Umbilical cord (tissue), 2 donors: Measurements from ENCODE around the gene CD72. TPM values are rescaled to one million over a fixed set of nuclear protein-coding genes. Genes with fewer than 3 reads are reported as not detected.
"Not testable (repeated sequence)": the region's sequence is repeated elsewhere in the genome, so short reads cannot be mapped to it uniquely, and the experiment has no call there.

Experiments used
- DNase-seq: peaks from one replicate; pipeline ENCODE4 v3.0.0-alpha.2; 2015; ENCODE audit warnings: low spot score
- total RNA-seq: library from RNA; depleted of rRNA; stranded (reverse); fragments of >200 nt; gene quantifications from one replicate; pipeline ENCODE4 v1.2.3, GENCODE V29; 2014; ENCODE audit warnings: low replicate concordance; ENCODE audit not compliant: insufficient read depth

Gene CD72
- total RNA-seq, 1 donor from 2014 or later, result 2.6 TPM

DNA sequence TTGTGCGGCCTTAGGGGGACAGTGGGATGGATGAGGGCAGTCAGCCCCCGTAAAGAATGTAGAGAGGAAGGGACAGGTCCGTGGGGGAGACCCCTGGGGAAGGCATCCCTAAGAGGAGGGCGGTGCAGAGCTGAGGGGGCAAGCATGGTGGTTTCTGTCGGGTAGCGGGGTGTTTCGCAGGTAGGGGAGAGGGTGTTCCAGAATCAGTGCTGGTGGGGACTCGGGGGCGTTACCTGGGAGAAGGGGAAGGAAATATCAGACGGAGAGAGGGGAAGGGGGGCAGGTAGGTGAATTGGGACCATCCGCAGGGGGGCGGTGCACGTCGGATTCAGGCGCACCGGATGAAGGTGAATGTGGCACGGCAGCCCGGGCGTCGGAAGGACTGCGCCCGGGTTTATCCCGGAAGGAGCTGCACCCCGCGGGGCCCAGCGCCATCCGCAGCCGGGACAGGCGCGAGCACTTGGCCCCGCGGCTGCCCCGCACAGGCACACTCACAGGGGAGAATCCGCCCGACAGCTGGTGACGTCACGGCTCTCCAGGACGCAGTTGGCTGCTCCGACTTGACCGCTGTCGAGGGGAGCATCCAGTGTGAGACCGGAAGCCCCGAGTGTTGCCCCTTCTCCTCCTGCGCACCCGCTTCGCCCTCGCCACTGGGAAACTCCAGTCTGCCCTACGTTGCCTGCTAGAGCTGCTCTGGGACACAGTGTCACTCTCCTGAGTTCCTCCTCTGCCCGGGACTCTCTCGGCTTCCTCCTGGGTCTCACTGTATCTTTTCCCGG lies 1.3 kb downstream of the CD72 start:
- DNase-seq, result peak; percentile 51

DNA sequence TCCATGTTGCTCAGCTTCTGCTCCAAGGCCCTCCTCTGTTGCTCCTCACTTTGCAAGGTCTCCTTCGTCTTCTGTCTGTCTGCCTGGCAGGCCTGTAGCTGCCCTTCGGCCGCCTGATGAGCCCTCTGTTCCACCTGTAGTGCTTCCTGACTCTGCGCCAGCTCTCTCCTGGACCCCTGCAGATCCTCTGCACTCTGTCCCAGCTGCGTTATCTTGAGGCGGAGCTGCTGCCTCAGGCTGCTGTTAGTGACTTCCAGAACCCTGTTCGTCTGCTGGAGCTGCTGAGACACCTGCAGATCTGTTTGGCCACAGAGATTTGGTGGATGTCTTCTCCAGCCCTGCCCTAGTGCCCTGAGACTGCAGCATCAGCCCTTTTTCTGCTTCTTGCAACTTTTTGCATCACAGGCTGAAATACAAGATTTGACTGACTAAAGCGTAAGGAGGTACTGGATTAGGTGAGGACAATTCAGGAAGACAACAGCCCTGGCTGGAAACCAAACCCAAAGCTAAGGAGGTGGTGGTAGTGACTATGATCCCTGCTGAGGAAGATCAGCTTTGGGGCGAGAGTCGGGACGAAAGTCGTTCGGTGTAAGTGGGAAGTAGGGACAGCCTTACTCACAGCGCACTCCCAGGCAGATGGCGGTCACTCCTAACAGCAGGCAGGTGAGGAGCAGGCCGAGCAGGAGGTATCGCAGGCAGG lies 2.1 kb downstream of the CD72 start:
- DNase-seq, result no peak

DNA sequence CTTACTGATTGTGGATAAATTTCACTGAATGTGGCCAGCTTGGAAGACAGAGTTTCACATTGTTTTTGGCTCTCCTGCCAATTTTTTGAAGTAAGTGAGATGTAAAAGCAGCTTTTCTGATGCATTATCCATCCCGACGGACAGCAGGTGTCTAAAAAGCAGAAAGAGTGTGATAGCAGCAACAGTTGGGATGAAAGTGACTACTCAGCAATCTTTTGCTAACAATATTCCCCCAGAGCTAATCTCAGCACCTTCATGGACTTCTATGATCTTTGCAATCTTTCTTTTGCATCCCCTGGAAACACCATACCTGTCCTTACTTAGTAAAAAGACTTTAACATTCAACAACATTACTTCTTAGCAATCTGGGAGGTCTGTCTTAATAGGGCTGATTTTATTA lies 5.4 kb downstream of the CD72 start:
- DNase-seq, result no peak

DNA sequence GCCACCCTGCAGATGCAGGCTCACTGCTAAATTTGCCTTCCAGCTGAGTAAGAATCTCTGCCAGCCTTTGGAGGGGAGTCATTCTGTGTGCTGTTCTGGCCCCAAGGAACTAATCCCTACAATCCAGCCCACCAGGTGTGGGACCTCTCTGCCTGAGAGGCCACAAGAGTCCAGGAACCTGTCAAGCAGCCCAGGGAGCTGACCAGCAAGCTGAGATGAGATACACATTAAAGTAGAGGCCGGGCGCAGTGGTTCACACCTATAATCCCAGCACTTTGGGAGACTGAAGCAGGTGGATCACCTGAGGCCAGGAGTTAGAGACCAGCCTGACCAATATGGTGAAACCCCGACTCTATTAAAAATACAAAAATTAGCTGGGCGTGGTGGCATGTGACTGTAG lies 6.1 kb downstream of the CD72 start:
- DNase-seq, result not testable (repeated sequence)

DNA sequence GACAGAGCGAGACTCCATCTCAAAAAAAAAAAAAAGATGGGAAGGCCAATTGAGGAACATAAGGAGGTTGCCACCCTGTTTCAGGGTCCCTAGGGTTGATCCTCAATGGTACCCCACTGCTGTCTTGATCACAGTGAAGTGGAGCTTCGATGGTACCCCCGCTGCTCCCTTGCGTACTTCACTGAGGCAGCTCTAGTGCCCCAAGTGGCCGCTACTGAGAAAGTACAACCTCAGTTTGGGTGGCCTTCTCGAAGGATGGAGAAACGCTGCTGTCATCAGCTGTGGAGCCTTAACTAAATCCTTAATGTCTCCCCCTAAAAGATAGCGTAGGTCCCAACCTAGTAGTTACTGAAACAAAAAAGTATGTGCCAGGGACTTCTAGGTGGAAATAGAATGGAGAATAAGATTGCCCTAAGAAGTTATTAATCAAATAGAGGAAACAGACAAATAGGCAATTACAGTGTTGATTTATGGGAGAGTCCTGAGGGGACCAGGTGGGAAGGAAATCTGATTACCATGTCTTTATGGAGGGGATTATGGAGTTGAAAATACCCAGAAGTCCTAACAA lies 6.9 kb downstream of the CD72 start:
- peak; percentile 44 for DNase-seq

DNA sequence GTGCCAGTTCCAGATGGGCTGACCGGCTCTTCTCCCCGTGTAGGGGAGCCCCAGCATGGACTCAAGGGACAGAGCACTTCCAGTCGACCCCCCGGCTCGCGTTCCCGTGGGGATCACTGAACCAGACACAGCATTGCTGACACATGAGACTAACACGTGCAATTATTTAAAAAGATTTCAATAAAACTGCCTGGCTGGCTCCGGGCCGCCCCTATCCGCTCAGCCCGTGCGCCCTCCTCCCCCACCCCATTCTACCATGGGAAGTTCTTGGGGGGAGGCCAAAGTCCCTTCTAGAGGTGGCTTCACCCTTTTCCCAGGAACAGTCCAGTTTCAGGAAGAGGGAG lies 8.4 kb downstream of the CD72 start:
- DNase-seq, result no peak

DNA sequence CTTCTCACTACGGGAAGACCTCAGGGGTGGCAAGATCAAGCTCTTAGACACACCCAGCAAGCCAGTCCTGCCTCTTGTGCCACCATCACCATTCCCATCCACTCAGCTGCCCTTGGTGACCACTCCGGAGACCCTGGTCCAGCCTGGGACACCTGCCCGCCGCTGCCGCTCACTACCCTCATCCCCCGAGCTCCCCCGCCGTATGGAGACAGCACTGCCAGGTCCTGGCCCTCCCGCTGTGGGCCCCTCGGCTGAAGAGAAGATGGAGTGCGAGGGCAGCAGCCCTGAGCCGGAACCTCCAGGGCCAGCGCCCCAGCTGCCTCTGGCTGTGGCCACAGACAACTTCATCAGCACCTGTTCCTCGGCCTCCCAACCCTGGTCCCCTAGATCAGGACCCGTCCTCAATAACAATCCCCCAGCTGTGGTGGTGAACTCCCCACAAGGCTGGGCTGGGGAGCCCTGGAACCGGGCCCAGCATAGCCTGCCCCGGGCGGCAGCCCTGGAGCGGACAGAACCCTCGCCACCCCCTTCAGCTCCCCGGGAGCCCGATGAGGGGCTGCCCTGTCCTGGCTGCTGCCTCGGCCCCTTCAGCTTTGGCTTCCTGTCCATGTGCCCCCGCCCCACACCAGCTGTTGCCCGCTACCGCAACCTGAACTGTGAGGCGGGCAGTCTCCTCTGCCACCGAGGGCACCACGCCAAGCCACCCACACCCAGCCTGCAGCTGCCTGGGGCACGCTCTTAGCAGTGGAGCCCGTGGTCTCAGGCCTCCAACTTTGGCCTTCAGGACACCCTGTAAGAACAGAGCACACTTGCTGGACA lies 9.0 kb downstream of the CD72 start:
- DNase-seq, result no peak

DNA sequence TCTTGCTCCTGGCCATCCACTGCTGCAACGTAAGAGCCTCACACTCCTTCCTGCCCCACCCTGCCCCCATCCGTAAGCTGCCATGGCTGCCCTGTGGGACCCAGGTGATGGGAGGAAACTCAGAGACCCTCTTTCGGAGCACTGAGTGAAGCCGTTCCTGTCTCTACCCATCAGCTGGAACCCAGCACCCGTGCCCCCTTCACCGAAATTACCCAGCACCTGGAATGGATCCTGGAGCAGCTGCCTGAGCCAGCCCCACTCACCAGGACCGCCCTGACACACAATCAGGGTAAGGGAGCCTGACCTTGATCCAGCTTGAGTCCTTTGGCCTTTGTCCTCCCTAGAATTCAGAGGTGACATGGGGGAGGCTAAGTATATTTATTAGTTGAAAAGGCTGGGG lies 10.0 kb downstream of the CD72 start:
- no peak for DNase-seq

DNA sequence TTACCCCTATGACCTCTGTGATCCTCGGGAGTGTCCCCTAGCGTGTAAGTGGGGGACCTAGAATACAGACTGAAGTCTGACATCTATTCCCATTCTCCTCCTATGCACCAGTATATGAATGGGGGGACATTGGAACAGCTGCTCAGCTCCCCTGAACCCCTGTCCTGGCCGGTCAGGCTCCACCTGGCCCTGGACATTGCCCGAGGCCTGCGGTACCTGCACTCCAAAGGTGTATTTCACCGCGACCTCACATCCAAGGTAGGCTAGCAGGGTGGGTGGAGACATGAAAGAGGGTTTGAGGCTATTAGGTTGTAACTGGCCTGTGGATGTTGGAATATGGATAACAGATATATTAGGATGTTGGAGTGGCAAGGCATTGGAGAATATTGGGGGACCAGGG lies 11.5 kb downstream of the CD72 start:
- no peak for DNase-seq

DNA sequence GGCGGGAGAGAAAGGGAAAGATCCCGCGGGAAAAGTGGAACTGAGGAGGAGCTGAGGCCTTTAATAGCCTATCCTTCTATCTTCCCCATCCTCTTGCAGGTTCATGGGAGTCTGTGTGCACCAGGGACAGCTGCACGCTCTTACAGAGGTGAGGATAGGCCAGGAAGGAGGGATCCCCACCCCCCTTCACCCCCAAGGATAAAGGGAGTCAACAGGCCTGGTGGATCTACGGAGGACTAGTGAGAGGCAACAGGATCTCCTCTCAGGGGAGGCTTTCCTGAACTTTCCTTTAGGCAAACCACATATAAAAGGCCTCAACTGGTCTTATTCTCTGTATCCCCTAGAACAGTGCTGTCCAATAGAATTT lies 12.1 kb downstream of the CD72 start:
- DNase-seq, result no peak

DNA sequence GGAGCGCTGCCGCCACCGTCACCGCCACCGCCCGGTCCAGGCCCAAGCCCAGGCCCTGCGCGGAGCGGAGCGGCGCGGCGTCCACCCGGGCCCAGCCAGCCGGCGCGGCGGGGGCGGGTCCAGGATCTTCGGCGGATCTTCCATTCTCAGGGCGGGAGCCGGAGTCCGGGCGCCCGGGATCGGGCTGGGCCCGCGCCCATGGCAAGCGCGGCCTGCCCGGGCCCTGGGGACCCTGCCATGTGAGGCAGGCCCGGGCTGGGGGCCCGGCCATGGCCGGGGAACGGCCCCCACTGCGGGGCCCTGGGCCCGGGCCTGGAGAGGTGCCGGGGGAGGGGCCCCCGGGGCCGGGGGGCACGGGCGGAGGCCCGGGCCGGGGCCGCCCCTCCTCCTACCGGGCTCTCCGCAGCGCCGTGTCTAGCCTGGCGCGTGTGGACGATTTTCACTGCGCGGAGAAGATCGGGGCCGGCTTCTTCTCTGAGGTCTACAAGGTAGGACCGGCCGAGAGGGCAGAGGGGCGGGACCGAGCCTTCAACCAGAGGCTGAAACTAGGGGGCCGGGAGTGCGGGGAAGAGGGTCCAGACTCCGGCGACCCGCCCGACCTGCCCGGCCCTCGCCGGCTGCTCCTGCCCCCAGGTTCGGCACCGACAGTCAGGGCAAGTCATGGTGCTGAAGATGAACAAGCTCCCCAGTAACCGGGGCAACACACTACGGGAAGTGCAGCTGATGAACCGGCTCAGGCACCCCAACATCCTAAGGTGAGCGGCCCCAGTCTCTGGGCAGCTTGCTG lies 12.7 kb downstream of the CD72 start:
- DNase-seq, result peak; percentile 18

DNA sequence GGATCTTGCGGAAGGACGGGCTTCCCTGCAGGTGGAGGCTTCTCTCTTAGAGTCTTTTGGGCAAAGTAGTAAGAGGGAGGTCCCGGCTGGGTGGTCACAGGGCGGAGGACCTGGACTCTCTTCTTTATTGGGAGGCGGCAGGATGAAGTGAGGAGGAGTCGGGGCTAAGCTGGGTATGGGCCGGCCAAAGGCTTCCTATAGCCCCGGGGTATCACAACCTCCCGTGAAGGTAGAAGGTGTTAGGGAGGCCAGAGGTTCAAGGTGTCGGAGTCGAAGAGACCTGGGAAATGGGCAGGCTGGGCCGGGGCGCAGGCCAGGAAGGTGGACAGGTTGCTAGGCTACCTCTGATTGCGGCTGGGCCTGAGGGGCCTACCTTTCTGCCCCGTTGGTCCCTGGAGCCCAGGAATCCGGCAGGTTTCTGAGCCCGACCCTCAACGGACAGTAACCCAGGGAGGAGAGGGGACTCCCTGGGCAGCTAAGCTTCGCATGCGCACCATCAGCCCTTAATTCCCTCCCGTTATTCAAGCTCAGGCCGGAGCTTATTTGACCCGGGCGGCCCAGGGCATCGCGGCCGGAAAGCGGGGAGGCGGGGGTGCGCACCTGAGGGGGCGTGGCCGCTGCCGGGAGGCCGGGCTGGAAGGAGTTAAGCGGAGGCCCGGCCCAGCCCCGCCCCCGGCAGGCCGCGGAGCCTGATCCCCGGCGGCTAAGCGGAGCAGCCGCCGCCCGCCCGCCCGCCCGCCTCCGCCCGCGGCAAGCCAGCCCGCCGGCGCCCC lies 13.4 kb downstream of the CD72 start, which contains the start of gene TESK1:
TESK1 (plus strand) TSS at position 685 of the 773 bp plus-strand sequence. CDS start 358 bp downstream, outside the sequence.
- peak; percentile 70 for DNase-seq

DNA sequence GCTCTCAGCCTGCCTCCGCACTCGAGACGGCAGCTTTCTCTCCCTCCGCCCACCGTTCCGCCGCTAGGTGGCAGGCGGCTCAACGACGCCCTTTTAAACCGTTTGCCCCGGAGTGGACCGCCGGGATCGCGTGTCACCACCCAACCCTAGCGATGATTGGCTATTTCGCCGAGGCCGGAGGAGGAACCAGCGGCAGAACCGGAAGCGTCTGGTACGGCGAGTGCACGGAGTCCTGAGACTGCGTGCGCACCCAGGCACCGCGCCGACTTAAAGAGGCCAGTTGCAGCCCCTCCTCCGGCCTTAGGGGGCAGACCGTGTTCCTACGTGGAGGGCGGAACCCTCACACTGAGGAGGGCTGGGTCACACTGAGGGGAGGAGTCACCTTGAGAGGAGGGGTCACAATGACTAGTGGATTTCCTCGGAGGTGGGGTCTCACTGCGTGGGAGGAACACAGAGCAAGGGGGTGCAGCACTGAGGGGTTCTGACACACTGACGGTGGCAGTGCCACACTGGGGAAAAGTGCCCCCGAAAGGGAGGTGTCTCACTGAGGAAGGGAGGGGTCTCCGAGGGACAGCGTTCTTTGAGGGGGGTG lies 14.1 kb downstream of the CD72 start:
- peak; percentile 100 for DNase-seq

DNA sequence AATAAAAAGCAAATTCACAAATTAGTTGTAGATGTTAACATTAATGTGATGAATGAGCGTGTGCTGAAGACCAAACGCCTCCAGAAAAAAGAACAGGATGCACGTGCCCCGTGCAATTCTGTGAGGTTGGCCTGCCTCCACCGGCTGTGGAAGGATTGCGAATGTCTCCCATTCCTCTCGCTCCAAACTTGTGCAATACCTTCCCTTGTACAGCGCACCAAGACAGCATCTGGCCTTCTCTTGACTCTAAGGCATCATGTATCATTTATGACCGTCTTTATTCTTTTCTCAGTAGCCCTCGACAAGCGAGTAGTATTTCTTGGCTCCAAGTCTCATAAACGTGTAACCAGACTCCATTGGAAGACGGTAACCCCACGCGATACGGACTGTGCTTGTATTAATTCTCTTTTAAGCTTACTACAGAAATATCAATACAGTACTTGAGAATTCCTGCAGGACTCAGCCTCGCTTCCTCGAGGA lies 14.7 kb downstream of the CD72 start:
- peak; percentile 74 for DNase-seq

DNA sequence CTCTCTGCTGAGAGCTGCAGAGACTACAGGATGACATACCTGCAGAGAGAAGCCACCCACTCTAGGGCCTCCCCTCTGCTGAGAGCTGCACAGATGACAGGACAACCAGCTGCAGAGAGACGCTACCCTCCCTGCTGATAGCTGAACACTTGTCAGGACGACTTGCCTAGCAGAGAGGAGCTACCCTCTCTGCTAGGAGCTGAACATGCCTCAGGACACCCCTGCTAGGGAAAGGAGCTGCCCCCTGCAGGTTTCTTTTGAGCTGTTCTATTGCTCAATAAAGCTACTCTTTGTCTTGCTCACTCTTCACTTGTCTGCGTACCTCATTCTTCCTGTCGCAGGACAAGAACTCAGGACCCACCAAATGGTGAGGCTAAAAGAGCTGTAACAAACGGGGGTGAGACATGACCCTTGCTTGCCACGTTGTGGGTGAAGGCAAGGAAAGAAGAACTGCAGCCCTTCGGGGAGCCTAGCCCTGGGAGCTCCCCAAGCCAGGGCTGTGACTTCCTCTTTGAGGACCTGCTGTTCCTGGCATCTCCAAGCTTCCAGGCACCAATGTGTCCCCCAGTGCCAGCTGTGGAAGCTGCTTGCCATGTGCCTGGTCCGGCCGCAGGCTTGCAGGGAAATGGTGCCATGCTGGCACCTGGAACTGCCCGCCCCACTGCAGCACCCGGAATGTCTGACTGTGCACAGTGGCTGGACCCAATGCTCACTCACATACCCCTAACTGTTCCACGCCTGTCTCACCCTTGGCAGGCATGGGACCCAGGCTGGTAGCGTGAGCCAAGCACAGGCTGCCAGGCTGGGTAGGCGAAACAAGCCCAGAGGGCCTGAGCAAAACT lies 18.2 kb downstream of the CD72 start:
- no peak for DNase-seq

DNA sequence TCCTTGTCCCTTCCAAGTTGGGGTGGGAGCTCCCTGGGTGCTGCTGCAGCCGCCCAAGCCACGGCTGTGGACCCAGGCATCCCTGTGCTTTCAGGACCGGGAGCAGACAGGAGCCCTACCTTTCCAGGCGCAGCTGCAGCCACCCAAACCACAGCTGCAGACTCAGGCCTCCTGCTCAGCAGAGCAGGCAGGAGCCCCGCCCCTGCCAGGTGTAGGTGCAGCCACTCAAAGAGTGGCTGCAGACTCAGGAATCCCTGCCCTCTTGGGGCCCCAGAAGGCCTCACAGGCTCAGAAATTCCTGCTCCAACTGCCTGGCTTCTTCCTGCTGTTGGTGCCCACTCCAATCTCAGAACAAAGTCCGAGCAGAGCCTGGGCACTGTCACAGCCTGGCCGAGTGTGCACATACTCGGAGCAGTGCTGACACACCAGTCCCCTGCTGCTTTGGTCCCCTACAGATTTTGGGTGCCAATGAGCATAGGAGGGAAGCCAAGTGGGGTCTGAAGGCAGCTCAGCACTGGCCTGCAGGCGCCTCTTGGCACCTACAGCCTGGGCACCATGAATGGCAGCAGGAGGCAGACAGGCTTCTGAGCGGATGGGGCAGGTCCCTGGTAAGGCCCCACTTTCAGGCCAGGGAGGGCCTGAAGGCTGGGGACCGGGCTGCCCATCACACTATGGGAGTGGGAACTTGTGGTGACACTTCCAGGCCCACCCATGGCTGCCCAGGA lies 19.2 kb downstream of the CD72 start:
- no peak for DNase-seq

DNA sequence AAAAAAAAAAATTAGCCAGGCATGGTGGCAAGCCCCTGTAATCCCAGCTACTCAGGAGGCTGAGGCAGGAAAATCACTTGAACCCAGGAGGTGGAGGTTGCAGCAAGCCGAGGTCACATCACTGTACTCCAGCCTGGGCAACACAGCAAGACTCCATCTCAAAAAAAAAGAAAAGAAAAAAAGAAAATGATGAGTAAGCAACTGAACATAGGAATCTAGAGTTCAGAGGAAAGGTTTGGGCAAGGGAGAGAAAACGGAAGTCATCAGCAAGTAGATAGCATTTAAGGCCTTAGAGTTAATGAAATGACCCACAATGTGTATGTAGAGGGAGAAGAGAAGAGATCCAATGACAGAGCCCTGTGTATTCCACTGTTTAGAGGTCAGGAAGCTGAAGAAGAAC lies 21.3 kb downstream of the CD72 start:
- DNase-seq, result not testable (repeated sequence)

DNA sequence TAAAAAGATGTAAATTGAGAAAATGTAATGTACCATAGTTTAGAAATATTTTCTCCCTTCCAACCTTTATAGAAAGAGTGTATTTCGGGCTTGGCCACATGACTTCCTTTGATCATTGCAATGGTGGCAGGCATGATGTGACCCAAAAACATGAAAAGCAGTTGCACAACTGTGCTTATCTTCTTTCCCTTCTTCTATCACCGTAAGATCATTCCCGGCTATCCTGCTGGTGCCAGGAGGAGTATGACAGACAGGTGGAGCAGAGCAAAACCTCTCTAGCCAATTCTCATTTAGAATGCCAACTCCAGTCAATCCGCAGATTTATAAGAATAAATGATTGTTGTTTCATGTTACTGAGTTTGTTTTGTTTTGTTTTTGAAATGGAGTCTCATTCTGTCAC lies 23.7 kb downstream of the CD72 start:
- no peak for DNase-seq
